NCI-H524 (cell line): ENCODE results near the gene CXCL17.

Source experiments
- DNase-seq, 2 experiments: peaks; one replicate each; lab custom pipeline; 2025; lab: John Stamatoyannopoulos, UW

CXCL17 gene

GRCh38 chr19:42397263-42398166 is 45.2 kb downstream of the CXCL17 start:
- no peak for DNase-seq

- DNase-seq, result peak; percentile 91 to 98
Observed at GRCh38 chr19:42396381-42397262, 46.1 kb downstream of the CXCL17 start.

- no peak for DNase-seq
Observed at GRCh38 chr19:42394751-42395150, 48.0 kb downstream of the CXCL17 start.

- no peak for DNase-seq
Observed at GRCh38 chr19:42392165-42392564, 50.6 kb downstream of the CXCL17 start.

- no peak for DNase-seq
Observed at GRCh38 chr19:42389899-42390298, 52.8 kb downstream of the CXCL17 start, which contains the start of gene CNFN. TSS of gene CNFN (minus strand) at chr19:42390297. CDS start at chr19:42389037, 1,260 bp downstream.

- no peak for DNase-seq
Observed at GRCh38 chr19:42388851-42389489, 53.8 kb downstream of the CXCL17 start.

GRCh38 chr19:42386974-42387707 is 55.6 kb downstream of the CXCL17 start:
- peak; percentile 39 to 73 for DNase-seq

GRCh38 chr19:42380155-42380554 is 62.6 kb downstream of the CXCL17 start:
- no peak for DNase-seq
